Measurements from ENCODE around the gene CHD9. TPM values are rescaled to one million over a fixed set of nuclear protein-coding genes. Genes with fewer than 3 reads are reported as not detected.

The CHD9 gene
- total RNA-seq, 4 donors from 2014 or later, result 24.5 to 84.0 (median 48.2) TPM

- H3K4me3 ChIP-seq, result no peak overlapping the region
- H3K36me3 ChIP-seq, result peaks cover 2 to 49% of the 10 kb centered on the region in 2 donors
- DNase-seq (no peak), ATAC-seq (no peak)
- peaks cover 0 to 4% of the 10 kb centered on the region in 2 donors for H3K4me1 ChIP-seq
- in situ Hi-C loops (cut with MboI; ENCODE audit: low sequenced_read_pairs in 4 of 4), result no loop called here
- no peaks in the 10 kb centered on the region for H3K27me3 ChIP-seq
- H3K9me3 ChIP-seq, result no peaks in the 10 kb centered on the region
- no peak overlapping the region for H3K27ac ChIP-seq
- intact Hi-C loops (cut with DNase I; ENCODE audit: low total_unique reads), result loop anchor here (5.0 kb wide), 1 partner anchor 225 kb away; no protein-coding TSS in a partner anchor
- TF ChIP-seq POLR2A (IDR thresholded peaks at IDR 0.05), result no peak
- TF ChIP-seq CTCF (IDR thresholded peaks at IDR 0.05 in 4 of 5, conservative IDR thresholded peaks at IDR 0.05 in 1 of 5), result no peak
Measured at GRCh38 chr16:53282328-53282727, 227.5 kb downstream of the CHD9 start.

- Histone ChIP-seq H3K9me3 (no peaks in the 10 kb centered on the region), H3K4me1 (peaks cover 0 to 4% of the 10 kb centered on the region in 2 donors), H3K27me3 (no peaks in the 10 kb centered on the region), H3K4me3 (no peak overlapping the region), H3K27ac (peak overlapping the region in 1 of 4 donors; percentile 10), H3K36me3 (peaks cover 0 to 49% of the 10 kb centered on the region in 2 donors)
- ATAC-seq (peak in 1 of 2 donors; percentile 71), DNase-seq (no peak)
- peak in 3 of 5 experiments; percentile 25 to 43 (median 41) for TF ChIP-seq CTCF (IDR thresholded peaks at IDR 0.05 in 4 of 5, conservative IDR thresholded peaks at IDR 0.05 in 1 of 5)
- TF ChIP-seq POLR2A (IDR thresholded peaks at IDR 0.05), result no peak
- in situ Hi-C loops (cut with MboI; ENCODE audit: low sequenced_read_pairs in 4 of 4), result no loop called here
- intact Hi-C loops (cut with DNase I; ENCODE audit: low total_unique reads), result loop anchor here (5.0 kb wide), 1 partner anchor 226 kb away; no protein-coding TSS in a partner anchor
Measured at GRCh38 chr16:53282975-53283946, 228.5 kb downstream of the CHD9 start.

GRCh38 chr16:53285236-53285635 lies 230.4 kb downstream of the CHD9 start:
- intact Hi-C loops (cut with DNase I; ENCODE audit: low total_unique reads) (no loop called here), in situ Hi-C loops (cut with MboI; ENCODE audit: low sequenced_read_pairs in 4 of 4) (no loop called here)
- ATAC-seq, result no peak
- Histone ChIP-seq H3K4me3 (no peak overlapping the region), H3K27ac (no peak overlapping the region), H3K4me1 (peaks cover 0 to 4% of the 10 kb centered on the region in 2 donors), H3K9me3 (no peaks in the 10 kb centered on the region), H3K36me3 (peaks cover 0 to 66% of the 10 kb centered on the region in 2 donors), H3K27me3 (no peaks in the 10 kb centered on the region)
- no peak for DNase-seq
- TF ChIP-seq CTCF (IDR thresholded peaks at IDR 0.05 in 4 of 5, conservative IDR thresholded peaks at IDR 0.05 in 1 of 5) (no peak), POLR2A (IDR thresholded peaks at IDR 0.05) (no peak)

- TF ChIP-seq POLR2A (IDR thresholded peaks at IDR 0.05) (no peak), CTCF (IDR thresholded peaks at IDR 0.05 in 4 of 5, conservative IDR thresholded peaks at IDR 0.05 in 1 of 5) (no peak)
- Histone ChIP-seq H3K4me3 (no peak overlapping the region), H3K4me1 (no peaks in the 10 kb centered on the region), H3K27me3 (no peaks in the 10 kb centered on the region), H3K9me3 (no peaks in the 10 kb centered on the region), H3K36me3 (peaks cover 6 to 85% of the 10 kb centered on the region in 2 donors), H3K27ac (no peak overlapping the region)
- intact Hi-C loops (cut with DNase I; ENCODE audit: low total_unique reads) (no loop called here), in situ Hi-C loops (cut with MboI; ENCODE audit: low sequenced_read_pairs in 4 of 4) (no loop called here)
- ATAC-seq (no peak), DNase-seq (no peak)
Measured at GRCh38 chr16:53290520-53290919, 235.7 kb downstream of the CHD9 start.

Measured in gastrocnemius medialis (tissue), 4 donors.